22Rv1 (cell line): ENCODE measurements around the gene ZC3H8.

Experiments used
- ZFX ChIP-seq: fragments of 450-650 bp; IDR thresholded peaks from 2 replicates; pipeline ENCODE4 v1.6.1; 2017; ENCODE audit warnings: antibody characterized with exemption, borderline replicate concordance
- TF ChIP-seq, protein P1 (sequence below): fragments of 450-650 bp; IDR thresholded peaks from 2 replicates; pipeline ENCODE4 v1.5.1; 2017; ENCODE audit warnings: mild to moderate bottlenecking

DNA sequence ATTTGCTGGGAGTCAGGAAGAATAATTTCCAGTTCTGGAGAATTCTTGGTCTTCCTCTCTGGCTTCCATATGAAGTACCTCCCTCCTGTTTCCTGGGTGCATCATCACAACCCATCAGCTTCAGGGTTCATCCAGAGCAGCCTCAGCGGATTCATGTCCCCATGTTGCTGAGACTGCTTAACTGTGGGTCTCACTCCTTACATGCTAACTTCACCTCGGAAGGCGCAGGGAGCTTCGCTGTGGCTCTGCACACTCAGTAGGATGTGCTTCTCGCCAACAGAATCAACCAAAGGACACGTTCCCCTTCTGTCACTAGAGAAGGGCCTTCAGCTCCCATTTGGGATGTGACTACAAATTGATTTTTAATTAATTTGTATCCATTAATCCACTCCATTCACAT, 92.5 kb downstream of the ZC3H8 start:
- TF ChIP-seq, protein P1, sequence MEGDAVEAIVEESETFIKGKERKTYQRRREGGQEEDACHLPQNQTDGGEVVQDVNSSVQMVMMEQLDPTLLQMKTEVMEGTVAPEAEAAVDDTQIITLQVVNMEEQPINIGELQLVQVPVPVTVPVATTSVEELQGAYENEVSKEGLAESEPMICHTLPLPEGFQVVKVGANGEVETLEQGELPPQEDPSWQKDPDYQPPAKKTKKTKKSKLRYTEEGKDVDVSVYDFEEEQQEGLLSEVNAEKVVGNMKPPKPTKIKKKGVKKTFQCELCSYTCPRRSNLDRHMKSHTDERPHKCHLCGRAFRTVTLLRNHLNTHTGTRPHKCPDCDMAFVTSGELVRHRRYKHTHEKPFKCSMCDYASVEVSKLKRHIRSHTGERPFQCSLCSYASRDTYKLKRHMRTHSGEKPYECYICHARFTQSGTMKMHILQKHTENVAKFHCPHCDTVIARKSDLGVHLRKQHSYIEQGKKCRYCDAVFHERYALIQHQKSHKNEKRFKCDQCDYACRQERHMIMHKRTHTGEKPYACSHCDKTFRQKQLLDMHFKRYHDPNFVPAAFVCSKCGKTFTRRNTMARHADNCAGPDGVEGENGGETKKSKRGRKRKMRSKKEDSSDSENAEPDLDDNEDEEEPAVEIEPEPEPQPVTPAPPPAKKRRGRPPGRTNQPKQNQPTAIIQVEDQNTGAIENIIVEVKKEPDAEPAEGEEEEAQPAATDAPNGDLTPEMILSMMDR: no peak
- TF ChIP-seq ZFX: no peak
